HG03159 (cell line): ENCODE measurements around the gene WDHD1.
"Not testable (repeated sequence)": the region's sequence is repeated elsewhere in the genome, so short reads cannot be mapped to it uniquely, and the experiment has no call there.

Source experiments
- ATAC-seq: cut with Tn5 transposase; IDR thresholded peaks from one replicate; pipeline ENCODE4 v1.9.1; 2021; ENCODE audit warnings: mild to moderate bottlenecking, moderate library complexity; ENCODE audit not compliant: unreplicated experiment

WDHD1 gene, protein sequence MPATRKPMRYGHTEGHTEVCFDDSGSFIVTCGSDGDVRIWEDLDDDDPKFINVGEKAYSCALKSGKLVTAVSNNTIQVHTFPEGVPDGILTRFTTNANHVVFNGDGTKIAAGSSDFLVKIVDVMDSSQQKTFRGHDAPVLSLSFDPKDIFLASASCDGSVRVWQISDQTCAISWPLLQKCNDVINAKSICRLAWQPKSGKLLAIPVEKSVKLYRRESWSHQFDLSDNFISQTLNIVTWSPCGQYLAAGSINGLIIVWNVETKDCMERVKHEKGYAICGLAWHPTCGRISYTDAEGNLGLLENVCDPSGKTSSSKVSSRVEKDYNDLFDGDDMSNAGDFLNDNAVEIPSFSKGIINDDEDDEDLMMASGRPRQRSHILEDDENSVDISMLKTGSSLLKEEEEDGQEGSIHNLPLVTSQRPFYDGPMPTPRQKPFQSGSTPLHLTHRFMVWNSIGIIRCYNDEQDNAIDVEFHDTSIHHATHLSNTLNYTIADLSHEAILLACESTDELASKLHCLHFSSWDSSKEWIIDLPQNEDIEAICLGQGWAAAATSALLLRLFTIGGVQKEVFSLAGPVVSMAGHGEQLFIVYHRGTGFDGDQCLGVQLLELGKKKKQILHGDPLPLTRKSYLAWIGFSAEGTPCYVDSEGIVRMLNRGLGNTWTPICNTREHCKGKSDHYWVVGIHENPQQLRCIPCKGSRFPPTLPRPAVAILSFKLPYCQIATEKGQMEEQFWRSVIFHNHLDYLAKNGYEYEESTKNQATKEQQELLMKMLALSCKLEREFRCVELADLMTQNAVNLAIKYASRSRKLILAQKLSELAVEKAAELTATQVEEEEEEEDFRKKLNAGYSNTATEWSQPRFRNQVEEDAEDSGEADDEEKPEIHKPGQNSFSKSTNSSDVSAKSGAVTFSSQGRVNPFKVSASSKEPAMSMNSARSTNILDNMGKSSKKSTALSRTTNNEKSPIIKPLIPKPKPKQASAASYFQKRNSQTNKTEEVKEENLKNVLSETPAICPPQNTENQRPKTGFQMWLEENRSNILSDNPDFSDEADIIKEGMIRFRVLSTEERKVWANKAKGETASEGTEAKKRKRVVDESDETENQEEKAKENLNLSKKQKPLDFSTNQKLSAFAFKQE

DNA sequence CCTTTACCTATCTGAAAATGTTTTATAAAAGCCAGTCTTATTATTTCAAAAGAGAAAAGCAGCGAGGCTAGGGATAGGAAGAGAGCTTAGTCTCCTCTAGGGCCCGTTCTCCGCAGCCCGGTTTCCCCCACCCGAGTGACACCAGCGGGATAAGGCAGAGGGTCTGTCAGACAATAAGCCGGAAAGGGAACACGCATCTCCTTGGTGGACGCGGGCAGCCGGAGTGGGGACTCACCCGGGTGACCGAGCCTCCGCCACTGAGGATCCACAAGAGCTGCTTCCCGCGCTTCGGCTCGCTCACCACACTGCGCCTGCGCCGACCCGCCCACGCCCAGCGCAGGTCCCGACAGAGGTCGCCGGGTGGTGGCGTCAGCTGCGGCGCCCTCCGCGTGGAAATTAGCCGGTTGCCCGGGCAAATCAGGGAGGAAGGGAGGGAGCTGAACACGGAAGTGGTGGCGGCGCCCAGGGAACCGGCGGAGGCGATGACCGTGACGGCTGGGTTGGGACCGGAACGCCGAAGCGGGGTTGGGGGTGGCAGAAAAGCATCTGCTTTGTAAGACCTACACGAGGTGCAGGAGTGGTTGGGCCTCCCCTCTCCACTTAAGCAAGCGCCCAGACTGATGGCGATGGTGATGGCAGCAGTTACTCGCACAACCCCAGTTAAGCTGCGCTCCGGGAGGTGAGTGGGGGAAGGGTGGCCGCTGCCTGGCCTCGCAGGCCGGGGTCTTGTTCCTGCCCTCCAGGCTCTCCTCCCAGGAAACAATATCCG, at the start of gene WDHD1, which contains the start of gene SOCS4:
TSS of gene WDHD1 (minus strand) at position 307 of the 769 bp plus-strand sequence. CDS start 312 bp downstream, outside the sequence.
TSS of gene SOCS4 (plus strand) at position 444 of the 769 bp plus-strand sequence. CDS start 15,806 bp downstream, outside the sequence.
- peak; percentile 80 for ATAC-seq

DNA sequence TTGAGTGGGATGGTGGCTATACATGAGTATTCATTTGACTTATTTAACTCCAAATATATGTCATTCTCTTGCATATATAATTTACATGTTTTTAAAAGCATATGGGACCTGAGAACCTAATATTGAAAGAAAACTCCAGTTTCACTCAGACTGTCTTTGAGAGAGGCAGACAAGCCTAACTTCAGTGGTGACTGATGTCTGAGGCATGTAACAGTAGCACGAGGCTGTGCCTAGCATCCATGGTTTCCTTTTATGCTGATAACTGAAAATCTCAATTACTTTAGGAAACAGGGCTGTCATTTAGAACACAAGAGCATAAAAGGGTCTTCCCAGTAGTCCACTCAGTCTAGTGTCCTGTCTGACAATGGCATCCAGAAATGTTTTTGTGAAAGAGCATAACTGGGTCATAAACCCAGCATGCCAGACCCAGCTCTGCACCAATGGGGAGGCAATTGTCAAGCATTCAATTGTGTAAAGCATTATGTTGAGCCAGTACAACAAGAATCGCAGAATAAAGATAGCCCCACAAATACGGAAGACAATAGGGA, 48.8 kb upstream of the WDHD1 start:
- no peak for ATAC-seq

DNA sequence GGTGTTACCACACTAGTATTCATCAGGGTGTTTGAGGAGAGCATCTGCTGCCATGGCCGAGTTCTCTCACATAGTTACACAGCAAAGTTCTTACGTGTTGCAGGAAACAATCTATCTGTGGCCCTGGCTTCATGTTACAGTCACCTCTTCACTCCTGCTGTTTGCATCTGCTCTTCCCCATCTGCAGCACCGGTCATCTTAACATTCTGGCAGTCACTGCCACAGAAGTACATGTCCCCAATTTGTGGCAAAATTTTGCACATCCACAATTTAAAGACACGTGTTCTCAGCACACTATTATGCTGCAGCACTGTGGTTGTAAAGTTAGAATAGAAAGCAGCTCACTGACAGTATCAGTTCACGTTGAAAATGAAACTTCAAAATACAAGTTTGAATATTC, 47.8 kb upstream of the WDHD1 start:
- ATAC-seq, result peak; percentile 50

DNA sequence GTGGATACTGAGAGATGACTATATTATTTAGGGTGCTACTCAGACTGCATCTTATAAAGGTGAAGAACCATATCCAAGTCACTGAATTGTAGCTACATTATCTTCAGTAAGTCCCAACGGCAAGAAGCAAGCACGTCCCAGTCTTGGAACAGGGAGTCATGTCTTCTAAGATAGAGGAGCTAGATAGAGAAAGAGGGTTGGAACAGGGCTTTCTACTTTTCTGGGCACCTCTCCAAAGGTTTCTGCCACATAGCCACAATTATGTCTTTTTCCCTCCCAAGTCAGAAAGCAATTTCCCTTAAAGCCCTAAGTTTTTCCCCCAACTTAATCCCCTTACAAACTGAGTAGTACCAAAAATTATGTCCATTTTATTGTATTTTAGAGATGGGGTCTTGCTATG, 47.0 kb upstream of the WDHD1 start:
- ATAC-seq, result no peak

DNA sequence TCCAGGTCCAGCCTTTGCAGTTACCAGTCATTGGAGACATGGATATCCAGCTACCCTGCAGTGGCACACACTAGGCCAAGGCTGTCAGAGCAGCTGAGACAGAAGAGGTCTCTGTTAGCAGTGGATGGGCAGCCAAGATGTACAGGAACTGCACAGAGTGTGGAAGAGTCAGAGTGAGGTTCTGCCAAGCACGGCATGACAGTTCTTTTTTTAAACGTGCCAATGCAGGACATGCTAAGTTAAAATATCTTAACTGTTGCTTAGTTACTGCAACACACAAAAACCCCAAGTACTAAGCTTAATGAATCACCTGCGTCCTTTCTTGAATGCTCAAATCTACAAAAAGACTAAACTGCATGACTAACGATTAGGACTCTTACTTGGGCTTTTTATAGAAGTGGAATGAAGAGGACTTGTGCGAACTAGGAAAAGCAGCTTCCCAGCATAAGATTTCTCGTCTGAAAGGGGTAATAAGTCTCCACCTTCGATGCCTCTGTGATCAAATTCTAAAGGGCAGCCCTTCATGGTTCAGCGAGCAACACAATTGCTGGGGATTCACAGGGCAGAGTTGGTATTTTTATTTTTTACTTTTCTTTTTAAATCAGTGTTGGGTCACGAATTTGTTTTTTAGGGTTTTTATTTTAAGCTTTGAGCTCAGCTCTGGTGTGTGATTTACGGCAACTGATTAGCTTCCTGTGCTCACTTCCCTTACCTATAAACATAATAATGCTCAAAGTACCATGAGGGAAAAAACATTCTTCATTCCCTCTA, 45.2 kb upstream of the WDHD1 start:
- ATAC-seq, result peak; percentile 56

DNA sequence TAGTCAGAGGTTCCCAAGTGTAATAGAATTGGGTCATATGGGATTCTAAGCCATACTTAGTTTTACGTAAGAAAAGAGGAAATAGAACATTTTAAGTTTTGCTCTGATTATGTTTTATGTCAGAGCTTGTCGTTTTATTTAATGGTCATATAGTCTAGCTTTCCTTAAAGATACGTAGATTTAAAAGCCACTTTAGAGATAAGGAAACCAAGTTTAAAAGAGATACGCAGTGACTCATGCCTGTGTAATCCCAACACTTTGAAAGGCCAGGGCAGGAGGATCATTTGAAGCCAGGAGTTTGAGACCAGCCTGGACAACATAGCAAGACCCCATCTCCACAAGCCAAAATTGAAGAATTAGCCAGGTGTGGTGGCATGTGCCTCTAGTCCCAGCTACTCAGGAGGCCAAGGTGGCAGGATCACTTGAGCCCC, 44.1 kb upstream of the WDHD1 start:
- ATAC-seq, result no peak

DNA sequence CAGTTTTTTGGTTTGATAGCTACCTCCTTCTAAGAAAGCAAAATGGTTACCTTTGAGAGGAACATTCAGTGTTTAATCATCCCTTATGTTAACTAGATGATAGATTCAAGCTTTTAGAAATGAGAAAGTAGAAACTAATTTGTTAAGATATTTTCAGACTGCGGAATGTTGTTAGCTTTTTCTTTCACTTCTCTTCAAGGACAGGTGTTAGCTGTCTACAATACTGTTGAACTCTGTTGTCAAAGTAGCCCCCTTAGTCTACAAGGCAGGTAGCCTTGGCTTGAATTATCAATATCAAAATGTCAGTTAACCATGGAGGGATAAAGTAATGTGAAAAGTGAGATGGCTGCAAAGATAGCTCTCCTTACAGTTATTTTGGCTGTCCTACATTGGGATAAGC, 39.3 kb upstream of the WDHD1 start:
- no peak for ATAC-seq

DNA sequence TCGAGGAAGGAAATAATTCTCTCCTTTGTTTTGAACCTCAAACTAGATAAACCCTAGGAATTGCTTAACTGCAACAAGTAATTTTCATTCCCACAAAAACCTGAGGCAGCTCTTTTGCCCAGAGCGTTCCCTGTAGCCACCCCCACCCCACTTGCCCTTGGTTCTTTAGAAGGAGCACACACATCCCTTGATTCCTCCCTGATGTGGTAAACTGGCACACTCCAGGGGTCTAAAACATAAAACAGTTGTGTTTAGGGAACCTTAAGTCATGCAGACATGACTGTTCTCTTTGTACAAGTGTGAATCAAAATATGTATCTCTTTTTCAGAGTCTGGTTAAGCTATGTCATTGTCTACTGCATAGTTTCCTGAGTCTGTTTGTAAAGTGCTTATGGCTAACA, 38.5 kb upstream of the WDHD1 start:
- ATAC-seq, result no peak

DNA sequence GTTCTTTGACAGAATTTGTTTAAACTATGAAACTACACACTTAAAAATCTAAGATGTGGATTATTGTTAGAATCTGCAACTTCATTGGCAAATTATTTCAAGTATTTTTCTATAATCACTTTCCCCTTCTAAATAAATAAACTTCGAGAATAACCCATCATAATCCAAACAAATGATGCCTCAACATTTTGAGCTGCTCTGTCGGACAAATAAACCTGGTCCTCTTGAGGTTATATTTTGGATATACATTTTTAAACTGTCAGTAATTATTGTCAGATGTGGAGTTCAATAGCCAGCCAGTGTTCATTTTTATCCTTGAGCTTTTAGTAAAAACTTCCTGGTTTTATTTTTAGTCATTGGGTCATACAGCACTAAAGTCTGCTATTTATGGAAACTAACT, 38.0 kb upstream of the WDHD1 start:
- not testable (repeated sequence) for ATAC-seq

DNA sequence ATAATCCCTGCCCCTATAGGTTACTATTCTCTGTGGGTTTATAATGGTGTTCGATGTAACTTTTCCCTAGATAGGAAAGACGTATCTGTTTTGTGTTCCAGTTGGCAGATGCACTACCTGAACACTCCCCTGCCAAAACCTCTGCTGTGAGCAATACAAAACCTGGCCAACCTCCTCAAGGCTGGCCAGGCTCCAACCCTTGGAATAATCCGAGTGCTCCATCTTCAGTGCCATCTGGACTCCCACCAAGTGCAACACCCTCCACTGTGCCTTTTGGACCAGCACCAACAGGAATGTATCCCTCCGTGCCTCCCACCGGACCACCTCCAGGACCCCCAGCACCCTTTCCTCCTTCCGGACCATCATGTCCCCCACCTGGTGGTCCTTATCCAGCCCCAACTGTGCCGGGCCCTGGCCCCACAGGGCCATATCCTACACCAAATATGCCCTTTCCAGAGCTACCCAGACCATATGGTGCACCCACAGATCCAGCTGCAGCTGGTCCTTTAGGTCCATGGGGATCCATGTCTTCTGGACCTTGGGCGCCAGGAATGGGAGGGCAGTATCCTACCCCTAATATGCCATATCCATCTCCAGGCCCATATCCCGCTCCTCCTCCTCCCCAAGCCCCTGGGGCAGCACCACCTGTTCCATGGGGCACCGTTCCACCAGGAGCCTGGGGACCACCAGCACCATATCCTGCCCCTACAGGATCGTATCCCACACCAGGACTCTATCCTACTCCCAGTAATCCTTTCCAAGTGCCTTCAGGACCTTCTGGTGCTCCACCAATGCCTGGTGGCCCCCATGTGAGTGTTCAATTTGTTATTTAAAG, 35.8 kb upstream of the WDHD1 start:
- no peak for ATAC-seq

DNA sequence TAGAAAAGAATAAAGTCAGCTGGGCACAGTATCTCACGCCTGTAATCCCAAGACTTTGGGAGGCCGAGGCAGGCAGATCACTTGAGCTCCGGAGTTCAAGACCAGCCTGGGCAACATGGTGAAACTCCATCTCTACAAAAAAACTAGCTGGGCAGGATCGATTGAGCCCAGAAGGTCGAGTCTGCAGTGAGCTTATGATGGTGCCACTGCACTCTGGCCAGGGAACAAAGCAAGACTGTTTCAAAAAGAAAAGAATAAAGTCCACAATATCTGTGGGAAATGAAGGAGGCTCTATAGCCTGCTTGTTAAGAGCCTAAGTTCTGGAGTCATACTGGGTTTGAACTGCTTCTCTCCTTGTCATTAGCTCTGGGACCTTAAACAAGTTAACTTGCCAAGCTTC, 32.4 kb upstream of the WDHD1 start:
- no peak for ATAC-seq

DNA sequence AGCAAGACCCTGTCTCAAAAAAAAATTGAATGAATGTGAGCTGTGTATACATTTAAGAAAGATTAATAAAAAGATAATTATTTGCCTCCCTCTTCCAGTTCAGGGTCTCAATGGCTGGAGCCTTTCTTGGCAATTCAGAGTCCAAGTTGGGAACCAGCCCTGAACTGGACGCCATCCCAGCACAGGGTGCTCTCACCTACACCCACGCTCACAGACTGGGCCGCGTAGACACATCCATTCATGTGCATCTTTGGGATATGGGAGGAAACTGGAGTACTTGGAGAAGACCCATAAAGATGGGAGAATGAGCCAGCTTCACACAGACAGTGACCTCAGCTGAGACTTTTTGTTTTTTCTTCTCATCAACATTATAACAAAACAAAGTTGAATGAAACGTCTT, 31.0 kb upstream of the WDHD1 start:
- no peak for ATAC-seq

DNA sequence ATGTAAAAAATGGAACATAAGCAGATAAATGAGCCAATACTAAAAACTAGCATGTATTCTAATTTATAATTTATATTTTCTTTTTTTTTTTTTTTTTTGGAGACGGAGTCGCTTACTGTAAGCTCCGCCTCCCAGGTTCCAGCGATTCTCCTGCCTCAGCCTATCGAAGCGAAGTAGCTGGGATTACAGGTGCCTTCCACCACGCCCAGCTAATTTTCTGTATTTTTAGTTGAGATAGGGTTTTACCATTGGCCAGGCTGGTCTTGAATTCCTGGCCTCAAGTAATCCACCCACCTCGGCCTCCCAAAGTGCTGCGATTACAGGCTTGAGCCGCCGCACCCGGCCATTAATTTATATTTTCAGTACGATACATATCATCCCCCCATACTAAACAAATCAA, 27.2 kb upstream of the WDHD1 start:
- no peak for ATAC-seq

DNA sequence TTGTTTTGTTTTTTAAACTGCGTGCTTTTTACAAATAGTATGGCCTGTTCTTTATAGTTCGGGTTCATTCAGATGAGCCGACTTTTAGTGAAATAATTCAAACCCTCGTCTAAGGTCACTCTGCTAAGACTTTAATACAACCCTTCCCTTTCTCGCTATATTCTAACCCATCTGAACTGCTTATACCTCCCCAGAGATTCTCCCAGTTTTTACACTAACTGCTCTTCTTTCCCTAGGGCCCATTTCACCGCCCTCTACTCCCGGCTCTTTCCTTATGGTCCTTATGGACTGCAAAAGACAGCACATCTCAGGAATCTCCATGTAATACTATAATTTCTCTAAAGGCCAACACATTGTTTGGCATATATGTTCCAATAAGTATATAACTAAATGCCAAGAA, 26.6 kb upstream of the WDHD1 start:
- ATAC-seq, result no peak

DNA sequence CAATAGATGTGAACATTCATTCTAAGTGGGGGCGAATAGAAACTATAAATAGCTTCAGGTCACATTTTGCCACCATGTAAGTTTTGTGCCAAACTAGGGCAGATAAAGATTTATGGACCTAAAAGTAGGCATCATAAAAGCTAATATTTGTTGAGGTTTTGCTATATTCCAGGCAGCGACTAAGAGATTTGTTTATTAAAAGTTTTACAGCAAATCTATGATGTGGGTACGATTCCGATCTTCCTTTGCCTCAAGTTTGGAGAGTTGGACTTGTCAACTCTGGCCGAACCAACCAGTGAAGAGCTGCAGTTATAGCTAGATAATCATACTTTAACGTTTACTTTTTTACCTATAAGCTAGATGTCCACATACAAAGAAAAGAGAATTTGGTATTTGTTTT, 26.1 kb upstream of the WDHD1 start:
- no peak for ATAC-seq

DNA sequence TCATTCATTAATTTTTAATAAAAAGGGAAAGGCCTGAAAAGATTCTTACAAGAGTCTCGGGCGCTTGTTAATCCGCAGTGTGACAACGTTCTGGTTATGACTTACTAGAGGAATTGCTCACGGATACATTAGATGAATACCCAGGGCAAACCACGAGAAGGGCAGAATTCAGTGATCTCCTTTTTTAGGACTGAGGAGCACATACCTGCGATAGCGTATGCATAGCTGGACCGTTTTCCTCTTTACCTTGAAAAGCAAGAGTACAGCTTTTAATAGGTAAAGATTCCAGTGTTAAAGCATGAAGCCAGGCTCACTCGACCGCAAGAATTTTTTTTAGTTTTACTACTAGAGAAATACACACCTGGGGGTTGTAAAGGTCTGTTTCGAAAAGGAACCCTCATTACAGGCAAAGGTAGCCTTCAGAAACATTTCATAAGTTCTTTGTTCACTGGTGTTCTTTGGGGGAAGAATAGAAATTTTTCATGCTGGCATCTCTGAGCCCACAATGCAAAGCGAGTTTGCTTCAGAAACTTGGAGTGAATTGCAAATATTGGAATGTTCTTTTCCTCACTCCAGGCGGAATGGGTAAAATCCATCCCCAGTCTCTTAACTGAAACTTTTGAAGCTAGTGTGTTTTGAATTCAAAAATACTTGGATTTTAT, 25.5 kb upstream of the WDHD1 start:
- peak; percentile 17 for ATAC-seq

DNA sequence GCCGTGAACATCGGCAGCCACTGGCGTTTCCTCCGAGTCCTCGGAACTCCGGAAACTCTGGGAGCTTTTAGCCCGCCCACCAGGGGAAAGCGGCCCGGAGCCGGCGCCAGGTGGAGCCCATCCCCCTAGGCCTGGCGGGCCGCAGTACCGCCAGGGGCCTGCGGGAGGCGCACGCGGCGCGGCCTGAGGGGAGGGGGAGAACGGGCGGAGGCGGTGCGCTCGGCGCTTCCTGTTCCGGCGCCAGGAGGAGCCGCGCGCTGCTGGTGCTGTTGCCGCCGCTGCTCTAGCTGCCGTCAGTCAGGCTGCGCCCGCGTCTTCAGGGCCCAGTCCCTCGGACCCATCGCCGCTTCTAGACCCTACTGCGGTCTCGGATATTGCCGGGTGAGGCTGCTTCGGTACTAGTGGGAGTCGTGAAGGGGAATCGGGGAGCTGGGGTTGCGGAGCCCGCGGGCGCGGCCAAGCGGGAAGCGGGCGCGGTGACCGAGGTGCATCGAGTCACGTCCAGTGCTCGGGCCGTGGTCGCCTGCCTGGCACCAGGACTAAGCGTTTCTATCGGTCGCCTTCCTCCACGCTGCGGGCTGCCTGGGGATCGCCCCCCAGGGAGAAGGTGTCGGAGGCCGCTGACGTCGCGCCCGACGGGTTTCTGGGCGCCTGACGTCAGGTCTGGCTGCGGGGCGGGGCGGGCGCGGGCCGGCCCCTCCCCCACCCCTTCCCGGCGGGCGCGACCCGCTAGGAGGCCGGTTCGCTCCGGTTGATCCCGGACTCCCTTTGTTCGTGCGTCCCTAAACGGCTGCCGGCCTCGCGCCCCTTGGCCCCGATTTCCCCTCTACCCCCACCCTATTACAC, 24.7 kb upstream of the WDHD1 start, which contains the start of gene MAPK1IP1L:
TSS of gene MAPK1IP1L (plus strand) at position 225 of the 846 bp plus-strand sequence. CDS start 10,037 bp downstream, outside the sequence.
- ATAC-seq, result peak; percentile 77
